ENCODE data around the gene PLCL1. TPM values are rescaled to one million over a fixed set of nuclear protein-coding genes. Genes with fewer than 3 reads are reported as not detected.

The PLCL1 gene
- total RNA-seq, 1 experiment from 2014 or later = 0.07 TPM

- Histone ChIP-seq H3K9ac (ENCODE audit: low read length) (no peak overlapping the region), H3K36me3 (ENCODE audit: control insufficient read depth in 1 of 2, insufficient read depth in 2 of 2, low read length in 2 of 2) (no peaks in the 10 kb centered on the region), H3K4me1 (ENCODE audit: control insufficient read depth in 1 of 2, insufficient read depth in 2 of 2, low read length in 2 of 2) (no peaks in the 10 kb centered on the region), H3K79me2 (ENCODE audit: insufficient read depth, low read length) (no peaks in the 10 kb centered on the region), H3K27me3 (ENCODE audit: insufficient read depth, low read length) (0 out of 2 replicates have a peak, but pooled peaks cover 17% of the 10 kb centered on the region), H3K9me3 (ENCODE audit: control insufficient read depth in 1 of 2, insufficient read depth in 1 of 2, low read depth in 1 of 2, low read length in 2 of 2) (no peaks in the 10 kb centered on the region), H2AFZ (ENCODE audit: low read depth, low read length, poor library complexity, severe bottlenecking) (no peak overlapping the region), H3K4me3 (replicated peaks in 1 of 2; ENCODE audit: low read depth in 1 of 2, low read length in 2 of 2) (no peak overlapping the region), H3K4me2 (ENCODE audit: low read length) (no peak overlapping the region), H4K20me1 (ENCODE audit: insufficient read depth) (no peaks in the 10 kb centered on the region), H3K27ac (ENCODE audit: low read depth, low read length) (no peak overlapping the region), H3K9me2 (ENCODE audit: insufficient read depth) (no peaks in the 10 kb centered on the region)
- BruUV-seq (replicated peaks) = no TSS peak
- DNase-seq (ENCODE audit: low read depth, low spot score) = no peak
- ATAC-seq = no peak
- CTCF ChIA-PET = no interaction called here
- TF ChIP-seq TCF7L2 (IDR thresholded peaks at IDR 0.05; ENCODE audit: borderline replicate concordance, extremely low read depth, insufficient read depth, insufficient read length) (no peak), SRF (IDR thresholded peaks at IDR 0.05; ENCODE audit: low read depth) (no peak), RAD21 (IDR thresholded peaks at IDR 0.05; ENCODE audit: low read depth) (no peak), YY1 (IDR thresholded peaks at IDR 0.05; ENCODE audit: extremely low read depth, insufficient replicate concordance, low read depth, low read length) (no peak), MAX (IDR thresholded peaks at IDR 0.05) (no peak), CEBPB (IDR thresholded peaks at IDR 0.05; ENCODE audit: low read depth) (no peak), SP1 (IDR thresholded peaks at IDR 0.05; ENCODE audit: low read depth) (no peak), ZBTB33 (IDR thresholded peaks at IDR 0.05; ENCODE audit: extremely low read depth, insufficient replicate concordance, low read length) (no peak), POLR2A (IDR thresholded peaks at IDR 0.05; ENCODE audit: borderline replicate concordance, extremely low read depth, insufficient read depth, insufficient read length) (no peak), EZH2 (IDR thresholded peaks at IDR 0.05) (no peak), ATF3 (IDR thresholded peaks at IDR 0.05) (no peak)
- RAD21 ChIA-PET (ENCODE audit: low non-redundant PET in 1 of 2, low total read pairs in 2 of 2, uncharacterized antibody in 2 of 2, unreplicated experiment in 2 of 2) = no interaction called here
- POLR2A ChIA-PET = no interaction called here
- intact Hi-C loops (cut with micrococcal nuclease) = no loop called here
These were observed 294.0 kb downstream of the PLCL1 start for GRCh38 chr2:198098386-198098785.

Measured in HCT116 (cell line).